ENCODE results near the gene CBX1. TPM values are rescaled to one million over a fixed set of nuclear protein-coding genes. Genes with fewer than 3 reads are reported as not detected.

The CBX1 gene
- total and polyA plus RNA-seq, 2 of the 13 experiments (the other 11 are each of a cell fraction or from before 2014, with no cell fraction given), result 17.8 to 108 TPM

GRCh38 chr17:48024149-48025039, 76.9 kb downstream of the CBX1 start (continued):
- no peak for TF ChIP-seq ARID3A (IDR thresholded peaks at IDR 0.05; ENCODE audit: low read depth, low read length)
- no peak for TF ChIP-seq RBAK (CRISPR knock-in tag; IDR thresholded peaks at IDR 0.05)
- no peak for TF ChIP-seq LCORL (IDR thresholded peaks at IDR 0.05)
- TF ChIP-seq LCORL (CRISPR knock-in tag; IDR thresholded peaks at IDR 0.05), result no peak
- no peak for TF ChIP-seq ZSCAN5A (CRISPR knock-in tag; IDR thresholded peaks at IDR 0.05; ENCODE audit: borderline replicate concordance)
- no peak for TF ChIP-seq FOXJ3 (CRISPR knock-in tag; IDR thresholded peaks at IDR 0.05; ENCODE audit: borderline replicate concordance)
- peak; percentile 80; the same call in 1 of the 2 replicates for TF ChIP-seq EZH2 (conservative IDR thresholded peaks at IDR 0.05; ENCODE audit: low read depth, low read length)
- no peak for TF ChIP-seq NFKBIZ (CRISPR knock-in tag; IDR thresholded peaks at IDR 0.05)
- TF ChIP-seq ZNF253 (CRISPR knock-in tag; IDR thresholded peaks at IDR 0.05; ENCODE audit: borderline replicate concordance), result no peak
- no peak for TF ChIP-seq ZNF30 (CRISPR knock-in tag; IDR thresholded peaks at IDR 0.05)
- TF ChIP-seq ZSCAN25 (CRISPR knock-in tag; IDR thresholded peaks at IDR 0.05), result no peak
- TF ChIP-seq HDAC1 (CRISPR knock-in tag; IDR thresholded peaks at IDR 0.05), result no peak
- 0 out of 4 replicates have a peak, but pooled peaks of 1 of the 2 experiments have one; percentile 39 for TF ChIP-seq NR2F1 (CRISPR knock-in tag; IDR thresholded peaks at IDR 0.05)
- TF ChIP-seq XRCC5 (optimal IDR thresholded peaks at IDR 0.05; ENCODE audit: low read length), result peak; percentile 3
- TF ChIP-seq ARNTL (CRISPR knock-in tag; IDR thresholded peaks at IDR 0.05), result 0 out of 2 replicates have a peak, but pooled peaks have one; percentile 25
- TF ChIP-seq ZNF543 (CRISPR knock-in tag; IDR thresholded peaks at IDR 0.05), result no peak
- TF ChIP-seq SOX13 (IDR thresholded peaks at IDR 0.05), result no peak
- TF ChIP-seq SOX13 (CRISPR knock-in tag; conservative IDR thresholded peaks at IDR 0.05 in 1 of 2, IDR thresholded peaks at IDR 0.05 in 1 of 2), result 0 out of 4 replicates have a peak, but pooled peaks of 1 of the 2 experiments have one; percentile 29
- no peak for TF ChIP-seq ELK4 (CRISPR knock-in tag; IDR thresholded peaks at IDR 0.05; ENCODE audit: borderline replicate concordance)
- TF ChIP-seq NFIC (IDR thresholded peaks at IDR 0.05; ENCODE audit: low read length), result no peak
- TF ChIP-seq ZNF557 (CRISPR knock-in tag; IDR thresholded peaks at IDR 0.05), result no peak
- TF ChIP-seq RNF2 (conservative IDR thresholded peaks at IDR 0.05; ENCODE audit: low read depth), result no peak; the same call in 1 of the 2 replicates
- no peak for TF ChIP-seq SP140L (CRISPR knock-in tag; IDR thresholded peaks at IDR 0.05; ENCODE audit: borderline replicate concordance)
- no peak for TF ChIP-seq ZC3H4 (CRISPR knock-in tag; IDR thresholded peaks at IDR 0.05; ENCODE audit: borderline replicate concordance)
- TF ChIP-seq ZNF510 (CRISPR knock-in tag; IDR thresholded peaks at IDR 0.05; ENCODE audit: low read depth), result peak; percentile 82; the same call in 1 of the 2 replicates
- TF ChIP-seq XBP1 (CRISPR knock-in tag; IDR thresholded peaks at IDR 0.05), result no peak
- no peak for TF ChIP-seq PCBP1 (IDR thresholded peaks at IDR 0.05; ENCODE audit: borderline replicate concordance, low read depth, low read length)
- no peak for TF ChIP-seq NCOA1 (CRISPR knock-in tag; IDR thresholded peaks at IDR 0.05)
